Measurements from ENCODE around the gene DNAJC11.
A peak's percentile ranks its signal among the peaks of the same experiment; 100 is the strongest.

DNAJC11 gene

GRCh38 chr1:6596886-6597776, 104.5 kb downstream of the DNAJC11 start:
- no peak overlapping the region for H3K27ac Mint-ChIP-seq
- H3K27me3 Mint-ChIP-seq, result no peaks in the 10 kb centered on the region
- no peaks in the 10 kb centered on the region for H3K9me3 Mint-ChIP-seq
- ATAC-seq (no peak), DNase-seq (no peak)
- H3K36me3 Mint-ChIP-seq (ENCODE audit: low read depth), result peaks cover 58% of the 10 kb centered on the region
- no peak overlapping the region for H3K4me3 Mint-ChIP-seq
- H3K4me1 Mint-ChIP-seq, result peaks cover 41% of the 10 kb centered on the region

- H3K27me3 Mint-ChIP-seq, result no peaks in the 10 kb centered on the region
- H3K9me3 Mint-ChIP-seq, result no peaks in the 10 kb centered on the region
- ATAC-seq (no peak), DNase-seq (no peak)
- no peak overlapping the region for H3K27ac Mint-ChIP-seq
- H3K4me3 Mint-ChIP-seq, result no peak overlapping the region
- peaks cover 43% of the 10 kb centered on the region for H3K4me1 Mint-ChIP-seq
- peaks cover 59% of the 10 kb centered on the region for H3K36me3 Mint-ChIP-seq (ENCODE audit: low read depth)
These were observed 105.3 kb downstream of the DNAJC11 start for GRCh38 chr1:6596351-6596750.

GRCh38 chr1:6594977-6595740, 106.5 kb downstream of the DNAJC11 start:
- DNase-seq (no peak), ATAC-seq (no peak)
- Mint-ChIP-seq H3K27me3 (no peaks in the 10 kb centered on the region), H3K9me3 (no peaks in the 10 kb centered on the region), H3K4me3 (no peak overlapping the region), H3K4me1 (peaks cover 33% of the 10 kb centered on the region), H3K36me3 (ENCODE audit: low read depth) (peaks cover 48% of the 10 kb centered on the region), H3K27ac (no peak overlapping the region)

GRCh38 chr1:6593810-6594209, 107.8 kb downstream of the DNAJC11 start:
- Mint-ChIP-seq H3K27me3 (no peaks in the 10 kb centered on the region), H3K27ac (no peak overlapping the region), H3K9me3 (no peaks in the 10 kb centered on the region), H3K36me3 (ENCODE audit: low read depth) (peaks cover 41% of the 10 kb centered on the region), H3K4me1 (peaks cover 21% of the 10 kb centered on the region), H3K4me3 (no peak overlapping the region)
- ATAC-seq, result no peak
- no peak for DNase-seq

GRCh38 chr1:6592865-6593593, 108.6 kb downstream of the DNAJC11 start:
- Mint-ChIP-seq H3K27ac (no peak overlapping the region), H3K4me3 (no peak overlapping the region), H3K36me3 (ENCODE audit: low read depth) (peaks cover 39% of the 10 kb centered on the region), H3K9me3 (no peaks in the 10 kb centered on the region), H3K27me3 (no peaks in the 10 kb centered on the region), H3K4me1 (peaks cover 18% of the 10 kb centered on the region)
- ATAC-seq (no peak), DNase-seq (no peak)

GRCh38 chr1:6592441-6592840, 109.2 kb downstream of the DNAJC11 start:
- no peak overlapping the region for H3K4me3 Mint-ChIP-seq
- H3K9me3 Mint-ChIP-seq, result no peaks in the 10 kb centered on the region
- ATAC-seq (no peak), DNase-seq (no peak)
- H3K4me1 Mint-ChIP-seq, result peaks cover 16% of the 10 kb centered on the region
- peaks cover 33% of the 10 kb centered on the region for H3K36me3 Mint-ChIP-seq (ENCODE audit: low read depth)
- H3K27ac Mint-ChIP-seq, result no peak overlapping the region
- H3K27me3 Mint-ChIP-seq, result no peaks in the 10 kb centered on the region

GRCh38 chr1:6591644-6592043, 110.0 kb downstream of the DNAJC11 start:
- ATAC-seq (no peak), DNase-seq (no peak)
- H3K36me3 Mint-ChIP-seq (ENCODE audit: low read depth), result peaks cover 29% of the 10 kb centered on the region
- H3K27me3 Mint-ChIP-seq, result no peaks in the 10 kb centered on the region
- H3K4me3 Mint-ChIP-seq, result no peak overlapping the region
- no peak overlapping the region for H3K27ac Mint-ChIP-seq
- H3K9me3 Mint-ChIP-seq, result no peaks in the 10 kb centered on the region
- peaks cover 11% of the 10 kb centered on the region for H3K4me1 Mint-ChIP-seq

GRCh38 chr1:6591222-6591621, 110.4 kb downstream of the DNAJC11 start:
- ATAC-seq (no peak), DNase-seq (no peak)
- Mint-ChIP-seq H3K27me3 (no peaks in the 10 kb centered on the region), H3K4me3 (no peak overlapping the region), H3K36me3 (ENCODE audit: low read depth) (peaks cover 26% of the 10 kb centered on the region), H3K27ac (no peak overlapping the region), H3K9me3 (no peaks in the 10 kb centered on the region), H3K4me1 (peaks cover 8% of the 10 kb centered on the region)

GRCh38 chr1:6590046-6590445, 111.6 kb downstream of the DNAJC11 start:
- H3K27me3 Mint-ChIP-seq, result no peaks in the 10 kb centered on the region
- H3K27ac Mint-ChIP-seq, result no peak overlapping the region
- DNase-seq (no peak), ATAC-seq (no peak)
- H3K9me3 Mint-ChIP-seq, result no peaks in the 10 kb centered on the region
- H3K4me3 Mint-ChIP-seq, result no peak overlapping the region
- peaks cover 16% of the 10 kb centered on the region for H3K36me3 Mint-ChIP-seq (ENCODE audit: low read depth)
- peaks cover 7% of the 10 kb centered on the region for H3K4me1 Mint-ChIP-seq

GRCh38 chr1:6588893-6589520, 112.6 kb downstream of the DNAJC11 start:
- ATAC-seq (no peak), DNase-seq (no peak)
- no peaks in the 10 kb centered on the region for H3K9me3 Mint-ChIP-seq
- H3K36me3 Mint-ChIP-seq (ENCODE audit: low read depth), result peaks cover 12% of the 10 kb centered on the region
- no peak overlapping the region for H3K4me3 Mint-ChIP-seq
- no peaks in the 10 kb centered on the region for H3K27me3 Mint-ChIP-seq
- H3K27ac Mint-ChIP-seq, result no peak overlapping the region
- peaks cover 7% of the 10 kb centered on the region for H3K4me1 Mint-ChIP-seq

GRCh38 chr1:6588128-6588892, 113.3 kb downstream of the DNAJC11 start:
- H3K27ac Mint-ChIP-seq, result peak overlapping the region; percentile 54

GRCh38 chr1:6587261-6588005, 114.2 kb downstream of the DNAJC11 start:
- Mint-ChIP-seq H3K4me1 (peaks cover 9% of the 10 kb centered on the region), H3K9me3 (no peaks in the 10 kb centered on the region), H3K4me3 (no peak overlapping the region), H3K27me3 (no peaks in the 10 kb centered on the region), H3K36me3 (ENCODE audit: low read depth) (peaks cover 10% of the 10 kb centered on the region), H3K27ac (peak overlapping the region; percentile 54)
- ATAC-seq (no peak), DNase-seq (no peak)

More at GRCh38 chr1:6588128-6588892, 113.3 kb downstream of the DNAJC11 start:
- peaks cover 7% of the 10 kb centered on the region for H3K4me1 Mint-ChIP-seq
- H3K4me3 Mint-ChIP-seq, result no peak overlapping the region
- no peak for DNase-seq
- no peaks in the 10 kb centered on the region for H3K9me3 Mint-ChIP-seq
- H3K27me3 Mint-ChIP-seq, result no peaks in the 10 kb centered on the region
- ATAC-seq, result no peak
- peaks cover 9% of the 10 kb centered on the region for H3K36me3 Mint-ChIP-seq (ENCODE audit: low read depth)

GRCh38 chr1:6586404-6586816, 115.2 kb downstream of the DNAJC11 start:
- ATAC-seq, result no peak
- Mint-ChIP-seq H3K4me3 (no peak overlapping the region), H3K27ac (no peak overlapping the region), H3K9me3 (no peaks in the 10 kb centered on the region), H3K4me1 (peaks cover 16% of the 10 kb centered on the region), H3K36me3 (ENCODE audit: low read depth) (peaks cover 10% of the 10 kb centered on the region), H3K27me3 (no peaks in the 10 kb centered on the region)
- no peak for DNase-seq
